PC-9 (cell line): ENCODE measurements around the gene UBE2B.

Experiments used
- CTCF ChIP-seq: fragments of 200-600 bp; sonication (generic); conservative IDR thresholded peaks from 2 replicates; pipeline ENCODE4 v1.6.1; 2017; ENCODE audit warnings: mixed run types, antibody characterized with exemption, mild to moderate bottlenecking, moderate library complexity
- EZH2 ChIP-seq: fragments of 200-600 bp; sonication (generic); IDR thresholded peaks from 2 replicates; pipeline ENCODE4 v1.8.0; 2017; ENCODE audit warnings: antibody characterized with exemption, low read depth

GRCh38 chr5:134409321-134409720 is 38.0 kb downstream of the UBE2B start:
- TF ChIP-seq CTCF (no peak), EZH2 (no peak)
